ENCODE results near the gene SEMA4B.
A peak's percentile ranks its signal among the peaks of the same experiment; 100 is the strongest.

SEMA4B gene

DNA sequence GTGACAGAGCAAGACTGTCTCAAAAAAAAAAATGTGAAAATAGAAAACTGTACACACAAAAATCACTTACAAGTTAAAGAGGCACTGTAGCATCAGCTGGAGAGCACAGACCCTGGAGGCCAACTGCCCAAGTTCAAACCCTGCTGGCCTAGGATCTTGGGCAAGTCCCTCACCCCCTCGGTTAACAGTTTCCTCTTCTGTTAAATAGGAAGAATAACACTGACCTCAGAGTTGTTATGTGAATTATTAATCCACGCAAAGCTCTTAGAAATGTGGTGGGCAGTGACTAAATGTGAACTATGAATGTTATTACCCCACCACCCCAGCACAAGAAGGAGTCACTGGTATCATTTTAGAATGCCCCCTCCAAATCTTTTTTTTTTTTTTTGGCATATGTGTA is 21.4 kb downstream of the SEMA4B start:
- no peak overlapping the region for H3K27ac Mint-ChIP-seq
- H3K4me3 Mint-ChIP-seq: no peak overlapping the region
- H3K9me3 Mint-ChIP-seq: no peaks in the 10 kb centered on the region
- no peaks in the 10 kb centered on the region for H3K27me3 Mint-ChIP-seq
- H3K4me1 Mint-ChIP-seq (ENCODE audit: low read depth): peaks cover 6% of the 10 kb centered on the region
- H3K36me3 Mint-ChIP-seq (ENCODE audit: low read depth): peaks cover 32% of the 10 kb centered on the region
- DNase-seq: no peak

DNA sequence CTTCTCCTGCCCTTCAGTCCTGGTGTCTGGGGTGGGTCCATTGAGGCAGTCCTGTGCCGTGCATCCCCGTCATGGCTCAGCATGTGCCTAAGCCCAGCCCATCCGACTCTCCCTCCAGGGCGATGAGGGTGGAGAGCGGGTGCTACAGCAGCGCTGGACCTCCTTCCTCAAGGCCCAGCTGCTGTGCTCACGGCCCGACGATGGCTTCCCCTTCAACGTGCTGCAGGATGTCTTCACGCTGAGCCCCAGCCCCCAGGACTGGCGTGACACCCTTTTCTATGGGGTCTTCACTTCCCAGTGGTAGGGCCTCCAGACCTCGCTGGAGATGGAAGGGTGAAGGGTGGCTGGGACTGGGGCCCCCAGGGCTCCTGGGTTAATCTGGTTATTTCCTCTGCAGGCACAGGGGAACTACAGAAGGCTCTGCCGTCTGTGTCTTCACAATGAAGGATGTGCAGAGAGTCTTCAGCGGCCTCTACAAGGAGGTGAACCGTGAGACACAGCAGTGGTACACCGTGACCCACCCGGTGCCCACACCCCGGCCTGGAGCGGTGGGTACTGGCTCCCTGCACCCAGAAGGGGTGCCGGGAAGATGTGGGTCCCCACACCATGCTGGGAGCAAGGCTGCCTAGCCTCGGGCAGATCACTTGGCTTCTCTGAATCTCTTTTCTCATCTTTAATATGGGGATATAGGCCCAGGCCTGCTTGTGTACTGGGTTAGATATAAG is 22.5 kb downstream of the SEMA4B start:
- H3K4me1 Mint-ChIP-seq (ENCODE audit: low read depth): peaks cover 6% of the 10 kb centered on the region
- H3K27me3 Mint-ChIP-seq: no peaks in the 10 kb centered on the region
- H3K27ac Mint-ChIP-seq: no peak overlapping the region
- H3K4me3 Mint-ChIP-seq: no peak overlapping the region
- DNase-seq: no peak
- H3K9me3 Mint-ChIP-seq: no peaks in the 10 kb centered on the region
- H3K36me3 Mint-ChIP-seq (ENCODE audit: low read depth): peaks cover 38% of the 10 kb centered on the region

DNA sequence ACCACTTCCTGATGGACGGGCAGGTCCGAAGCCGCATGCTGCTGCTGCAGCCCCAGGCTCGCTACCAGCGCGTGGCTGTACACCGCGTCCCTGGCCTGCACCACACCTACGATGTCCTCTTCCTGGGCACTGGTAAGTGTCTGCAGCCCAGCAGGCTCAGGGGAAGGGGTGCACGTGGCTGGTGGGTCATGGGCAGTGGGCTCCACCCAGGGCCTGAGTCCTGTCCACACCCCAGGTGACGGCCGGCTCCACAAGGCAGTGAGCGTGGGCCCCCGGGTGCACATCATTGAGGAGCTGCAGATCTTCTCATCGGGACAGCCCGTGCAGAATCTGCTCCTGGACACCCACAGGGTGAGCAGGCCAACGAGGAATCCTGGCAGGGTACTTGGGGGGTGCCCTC is 23.9 kb downstream of the SEMA4B start:
- H3K36me3 Mint-ChIP-seq (ENCODE audit: low read depth): peaks cover 52% of the 10 kb centered on the region
- no peaks in the 10 kb centered on the region for H3K27me3 Mint-ChIP-seq
- peaks cover 11% of the 10 kb centered on the region for H3K4me1 Mint-ChIP-seq (ENCODE audit: low read depth)
- no peaks in the 10 kb centered on the region for H3K9me3 Mint-ChIP-seq
- H3K4me3 Mint-ChIP-seq: no peak overlapping the region
- no peak overlapping the region for H3K27ac Mint-ChIP-seq
- DNase-seq: no peak

GRCh38 chr15:90225504-90226234 is 24.5 kb downstream of the SEMA4B start:
- no peaks in the 10 kb centered on the region for H3K9me3 Mint-ChIP-seq
- no peak overlapping the region for H3K27ac Mint-ChIP-seq
- no peak overlapping the region for H3K4me3 Mint-ChIP-seq
- DNase-seq: no peak
- no peaks in the 10 kb centered on the region for H3K27me3 Mint-ChIP-seq
- H3K36me3 Mint-ChIP-seq (ENCODE audit: low read depth): peaks cover 59% of the 10 kb centered on the region
- H3K4me1 Mint-ChIP-seq (ENCODE audit: low read depth): peaks cover 18% of the 10 kb centered on the region

DNA sequence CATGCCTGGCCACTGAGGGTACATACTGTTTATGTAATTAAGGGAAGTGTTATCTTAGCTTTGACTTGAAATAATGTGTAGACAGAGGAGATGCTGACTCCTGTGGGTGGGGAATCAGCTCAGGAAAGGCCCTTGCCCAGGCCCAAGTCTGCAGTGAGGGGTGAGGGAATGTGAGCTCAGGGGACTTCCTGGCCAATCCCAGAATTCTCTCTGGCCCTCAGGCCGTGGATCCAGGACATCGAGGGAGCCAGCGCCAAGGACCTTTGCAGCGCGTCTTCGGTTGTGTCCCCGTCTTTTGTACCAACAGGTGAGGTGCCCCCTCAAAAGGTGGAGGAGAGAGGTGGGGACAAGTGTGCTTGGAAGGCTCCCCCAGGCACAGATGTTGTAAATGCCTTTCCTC is 26.2 kb downstream of the SEMA4B start:
- Mint-ChIP-seq H3K27ac (peak overlapping the region; percentile 31), H3K36me3 (ENCODE audit: low read depth) (peaks cover 70% of the 10 kb centered on the region), H3K4me3 (no peak overlapping the region), H3K9me3 (no peaks in the 10 kb centered on the region), H3K27me3 (no peaks in the 10 kb centered on the region), H3K4me1 (ENCODE audit: low read depth) (peaks cover 34% of the 10 kb centered on the region)
- DNase-seq: no peak

DNA sequence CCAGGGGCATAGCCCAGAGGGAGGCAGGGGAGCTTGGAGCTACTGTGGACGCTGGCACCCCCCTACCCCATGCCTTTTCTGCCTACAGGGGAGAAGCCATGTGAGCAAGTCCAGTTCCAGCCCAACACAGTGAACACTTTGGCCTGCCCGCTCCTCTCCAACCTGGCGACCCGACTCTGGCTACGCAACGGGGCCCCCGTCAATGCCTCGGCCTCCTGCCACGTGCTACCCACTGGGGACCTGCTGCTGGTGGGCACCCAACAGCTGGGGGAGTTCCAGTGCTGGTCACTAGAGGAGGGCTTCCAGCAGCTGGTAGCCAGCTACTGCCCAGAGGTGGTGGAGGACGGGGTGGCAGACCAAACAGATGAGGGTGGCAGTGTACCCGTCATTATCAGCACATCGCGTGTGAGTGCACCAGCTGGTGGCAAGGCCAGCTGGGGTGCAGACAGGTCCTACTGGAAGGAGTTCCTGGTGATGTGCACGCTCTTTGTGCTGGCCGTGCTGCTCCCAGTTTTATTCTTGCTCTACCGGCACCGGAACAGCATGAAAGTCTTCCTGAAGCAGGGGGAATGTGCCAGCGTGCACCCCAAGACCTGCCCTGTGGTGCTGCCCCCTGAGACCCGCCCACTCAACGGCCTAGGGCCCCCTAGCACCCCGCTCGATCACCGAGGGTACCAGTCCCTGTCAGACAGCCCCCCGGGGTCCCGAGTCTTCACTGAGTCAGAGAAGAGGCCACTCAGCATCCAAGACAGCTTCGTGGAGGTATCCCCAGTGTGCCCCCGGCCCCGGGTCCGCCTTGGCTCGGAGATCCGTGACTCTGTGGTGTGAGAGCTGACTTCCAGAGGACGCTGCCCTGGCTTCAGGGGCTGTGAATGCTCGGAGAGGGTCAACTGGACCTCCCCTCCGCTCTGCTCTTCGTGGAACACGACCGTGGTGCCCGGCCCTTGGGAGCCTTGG is 27.0 kb downstream of the SEMA4B start:
- peaks cover 77% of the 10 kb centered on the region for H3K36me3 Mint-ChIP-seq (ENCODE audit: low read depth)
- H3K27ac Mint-ChIP-seq: peak overlapping the region; percentile 97
- peaks cover 38% of the 10 kb centered on the region for H3K4me1 Mint-ChIP-seq (ENCODE audit: low read depth)
- H3K9me3 Mint-ChIP-seq: no peaks in the 10 kb centered on the region
- no peaks in the 10 kb centered on the region for H3K27me3 Mint-ChIP-seq
- no peak overlapping the region for H3K4me3 Mint-ChIP-seq
- no peak for DNase-seq

DNA sequence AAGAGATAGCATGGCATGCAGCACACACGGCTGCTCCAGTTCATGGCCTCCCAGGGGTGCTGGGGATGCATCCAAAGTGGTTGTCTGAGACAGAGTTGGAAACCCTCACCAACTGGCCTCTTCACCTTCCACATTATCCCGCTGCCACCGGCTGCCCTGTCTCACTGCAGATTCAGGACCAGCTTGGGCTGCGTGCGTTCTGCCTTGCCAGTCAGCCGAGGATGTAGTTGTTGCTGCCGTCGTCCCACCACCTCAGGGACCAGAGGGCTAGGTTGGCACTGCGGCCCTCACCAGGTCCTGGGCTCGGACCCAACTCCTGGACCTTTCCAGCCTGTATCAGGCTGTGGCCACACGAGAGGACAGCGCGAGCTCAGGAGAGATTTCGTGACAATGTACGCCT is 27.8 kb downstream of the SEMA4B start:
- H3K9me3 Mint-ChIP-seq: no peaks in the 10 kb centered on the region
- peak overlapping the region; percentile 97 for H3K27ac Mint-ChIP-seq
- no peak for DNase-seq
- peaks cover 71% of the 10 kb centered on the region for H3K36me3 Mint-ChIP-seq (ENCODE audit: low read depth)
- H3K4me1 Mint-ChIP-seq (ENCODE audit: low read depth): peaks cover 38% of the 10 kb centered on the region
- no peak overlapping the region for H3K4me3 Mint-ChIP-seq
- no peaks in the 10 kb centered on the region for H3K27me3 Mint-ChIP-seq

DNA sequence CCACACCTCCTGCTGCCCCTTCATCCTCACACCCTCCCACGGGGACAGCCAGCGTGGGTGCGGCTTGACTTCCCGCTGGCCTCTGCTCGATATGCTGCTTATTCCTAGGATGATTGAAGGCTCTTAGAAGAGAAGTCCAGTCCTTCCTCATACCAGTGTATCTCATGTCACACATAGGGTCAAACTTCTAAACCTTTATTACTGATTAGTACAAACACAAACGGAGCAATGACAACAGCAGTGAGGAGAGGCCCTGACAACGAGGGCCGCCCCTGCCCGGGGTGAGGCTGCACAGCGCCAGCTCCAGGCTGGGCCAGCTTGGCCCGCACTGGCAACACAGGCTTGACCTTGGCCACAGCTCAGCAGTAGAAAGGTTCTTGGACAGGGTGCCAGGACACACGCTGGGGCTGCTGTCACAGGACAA is 29.0 kb downstream of the SEMA4B start:
- peaks cover 46% of the 10 kb centered on the region for H3K4me1 Mint-ChIP-seq (ENCODE audit: low read depth)
- H3K36me3 Mint-ChIP-seq (ENCODE audit: low read depth): peaks cover 70% of the 10 kb centered on the region
- no peak for DNase-seq
- no peaks in the 10 kb centered on the region for H3K9me3 Mint-ChIP-seq
- H3K4me3 Mint-ChIP-seq: peak overlapping the region; percentile 94
- no peaks in the 10 kb centered on the region for H3K27me3 Mint-ChIP-seq
- peak overlapping the region; percentile 97 for H3K27ac Mint-ChIP-seq

DNA sequence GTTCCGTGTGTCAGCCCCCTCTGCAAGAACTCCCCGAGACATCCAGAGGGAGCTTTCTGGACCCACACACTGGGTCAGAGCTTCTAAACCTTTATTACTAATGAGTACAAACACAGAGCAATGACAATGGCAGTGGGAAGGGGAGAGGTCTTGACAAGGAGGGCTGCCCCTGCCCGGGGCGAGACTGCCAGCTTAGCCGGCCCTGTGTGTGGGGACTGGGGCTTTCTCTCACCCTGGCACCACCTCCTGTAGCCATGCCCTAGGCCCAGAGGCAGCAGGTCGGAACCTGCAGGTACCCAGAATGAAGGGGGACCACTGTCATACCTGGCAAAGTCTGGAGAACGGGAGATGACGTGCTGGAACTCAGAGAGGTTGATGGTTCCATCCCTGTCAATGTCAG is 29.5 kb downstream of the SEMA4B start:
- no peak for DNase-seq
- H3K4me1 Mint-ChIP-seq (ENCODE audit: low read depth): peaks cover 48% of the 10 kb centered on the region
- H3K27me3 Mint-ChIP-seq: no peaks in the 10 kb centered on the region
- peaks cover 69% of the 10 kb centered on the region for H3K36me3 Mint-ChIP-seq (ENCODE audit: low read depth)
- H3K9me3 Mint-ChIP-seq: no peaks in the 10 kb centered on the region
- H3K4me3 Mint-ChIP-seq: peak overlapping the region; percentile 94
- peak overlapping the region; percentile 97 for H3K27ac Mint-ChIP-seq

DNA sequence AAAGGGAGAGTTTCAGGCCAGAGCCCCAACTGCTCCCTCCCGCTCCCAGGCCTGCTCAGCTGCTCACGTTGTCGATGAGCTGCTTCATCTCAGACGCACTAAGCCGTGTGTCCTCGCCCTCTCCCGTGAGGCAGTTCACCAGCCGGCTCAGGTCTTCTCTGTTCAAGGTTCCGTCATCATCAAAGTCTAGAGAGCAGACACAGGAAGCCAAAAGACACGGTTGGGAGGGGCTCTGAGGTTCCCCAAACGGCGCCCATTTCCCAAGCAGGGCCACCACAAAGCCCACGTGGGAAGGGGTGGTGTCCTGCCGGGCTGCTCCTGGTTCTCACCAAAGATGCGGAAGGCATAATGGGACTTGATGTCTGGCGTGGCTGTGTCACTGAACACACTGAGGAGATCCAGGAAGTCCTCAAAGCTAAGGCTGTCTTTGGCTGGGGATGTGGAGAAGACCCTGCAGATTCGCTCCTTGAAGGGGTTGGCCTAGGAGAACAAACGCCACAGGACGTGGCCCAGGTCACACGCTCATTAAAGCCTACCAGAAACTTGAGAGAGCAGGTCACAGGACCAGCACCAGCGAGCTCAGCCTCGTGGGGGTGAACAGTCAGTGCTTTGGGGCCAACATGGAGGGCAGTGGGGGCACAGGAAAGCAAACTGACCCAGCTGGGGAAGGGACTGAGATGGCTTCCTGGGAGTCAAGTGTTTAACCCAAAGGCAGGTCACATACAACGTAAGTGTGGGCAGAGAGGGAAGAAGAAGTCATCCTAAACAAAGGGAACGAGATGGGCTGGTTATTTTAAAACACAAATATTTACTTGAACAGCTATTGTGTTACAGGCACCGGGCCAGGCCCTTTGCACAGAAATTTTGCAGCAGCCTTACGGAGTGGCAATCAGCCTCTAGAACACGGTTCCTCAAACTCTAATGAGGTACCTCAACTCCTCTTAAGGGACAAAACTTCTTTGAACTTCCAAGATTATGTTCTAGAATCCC is 30.2 kb downstream of the SEMA4B start:
- peak; percentile 72 for DNase-seq
- no peaks in the 10 kb centered on the region for H3K9me3 Mint-ChIP-seq
- H3K27ac Mint-ChIP-seq: peak overlapping the region; percentile 97
- peak overlapping the region; percentile 94 for H3K4me3 Mint-ChIP-seq
- no peaks in the 10 kb centered on the region for H3K27me3 Mint-ChIP-seq
- peaks cover 72% of the 10 kb centered on the region for H3K36me3 Mint-ChIP-seq (ENCODE audit: low read depth)
- peaks cover 50% of the 10 kb centered on the region for H3K4me1 Mint-ChIP-seq (ENCODE audit: low read depth)

GRCh38 chr15:90232196-90232595 is 31.1 kb downstream of the SEMA4B start:
- H3K4me3 Mint-ChIP-seq: peak overlapping the region; percentile 94
- DNase-seq: no peak
- no peaks in the 10 kb centered on the region for H3K27me3 Mint-ChIP-seq
- peaks cover 72% of the 10 kb centered on the region for H3K36me3 Mint-ChIP-seq (ENCODE audit: low read depth)
- peaks cover 50% of the 10 kb centered on the region for H3K4me1 Mint-ChIP-seq (ENCODE audit: low read depth)
- peak overlapping the region; percentile 97 for H3K27ac Mint-ChIP-seq
- H3K9me3 Mint-ChIP-seq: no peaks in the 10 kb centered on the region

DNA sequence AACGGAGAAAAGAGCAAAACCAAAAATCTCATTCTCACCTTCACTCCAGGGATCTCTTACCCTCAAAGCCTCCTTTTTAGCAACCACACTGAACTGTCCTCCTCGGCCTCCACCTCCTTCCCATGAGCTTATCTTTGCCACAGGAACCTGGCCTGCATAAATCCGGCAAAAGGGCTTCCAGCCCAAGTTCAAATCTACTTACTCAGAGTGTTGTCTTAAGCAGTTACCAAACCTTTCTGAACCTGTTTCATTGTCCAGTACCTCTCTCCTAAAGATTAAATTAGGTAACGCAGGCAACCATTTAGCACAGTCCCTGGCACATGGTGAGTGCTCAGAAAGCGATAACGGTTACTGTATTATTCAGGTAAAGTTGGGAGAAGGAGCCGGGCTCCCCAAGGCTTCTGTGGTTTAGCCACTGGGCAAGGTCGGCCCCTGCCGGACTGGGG is 31.8 kb downstream of the SEMA4B start:
- peaks cover 75% of the 10 kb centered on the region for H3K36me3 Mint-ChIP-seq (ENCODE audit: low read depth)
- no peak for DNase-seq
- H3K4me3 Mint-ChIP-seq: peak overlapping the region; percentile 94
- no peaks in the 10 kb centered on the region for H3K9me3 Mint-ChIP-seq
- H3K4me1 Mint-ChIP-seq (ENCODE audit: low read depth): peaks cover 50% of the 10 kb centered on the region
- no peaks in the 10 kb centered on the region for H3K27me3 Mint-ChIP-seq
- peak overlapping the region; percentile 97 for H3K27ac Mint-ChIP-seq

DNA sequence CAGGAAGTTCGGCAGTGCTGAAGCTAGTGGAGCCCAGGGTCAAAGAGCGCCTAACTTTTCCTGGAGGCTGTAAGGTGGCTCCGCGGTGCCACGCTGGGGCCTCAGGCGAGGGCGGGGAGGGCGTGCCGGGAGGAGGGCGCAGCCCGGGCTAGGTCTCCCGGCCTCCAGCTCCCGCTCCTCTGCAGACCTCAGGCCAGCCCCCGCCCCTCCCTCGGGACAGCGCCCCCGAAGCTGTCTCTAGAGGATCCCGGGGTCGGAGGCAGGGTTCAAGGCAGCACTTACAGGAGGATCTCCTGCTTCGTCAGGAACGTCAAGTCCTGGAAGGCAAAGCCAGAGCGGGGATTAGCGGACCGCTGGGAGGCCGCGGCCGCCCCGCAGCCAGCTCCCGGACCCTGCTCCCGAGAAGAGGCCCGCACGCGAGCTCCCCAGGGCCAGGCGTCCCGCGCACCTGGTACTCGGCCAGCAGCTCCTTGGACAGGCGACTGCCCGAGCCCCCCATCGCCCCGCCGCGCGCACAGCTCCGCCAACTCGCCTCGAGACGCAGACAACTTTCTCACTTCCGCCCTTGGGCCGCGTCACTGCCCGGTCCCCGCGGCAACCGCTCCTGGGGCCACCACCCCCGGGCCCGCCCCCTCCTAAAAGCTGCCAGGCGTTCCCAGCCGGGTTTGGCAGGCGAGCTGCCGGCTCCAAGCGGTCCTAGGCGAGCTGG is 32.4 kb downstream of the SEMA4B start, which contains the start of gene CIB1:
Gene CIB1, minus strand, starts transcription at position 555 of the 709 bp plus-strand sequence. Its CDS starts 56 bp downstream, at position 499.
- peaks cover 55% of the 10 kb centered on the region for H3K4me1 Mint-ChIP-seq (ENCODE audit: low read depth)
- H3K9me3 Mint-ChIP-seq: no peaks in the 10 kb centered on the region
- peak within 1 kb of the TSS; percentile 94 for H3K4me3 Mint-ChIP-seq
- H3K27ac Mint-ChIP-seq: peak within 1 kb of the TSS; percentile 97
- peak; percentile 97 for DNase-seq
- H3K27me3 Mint-ChIP-seq: no peaks in the 10 kb centered on the region
- peaks cover 76% of the 10 kb centered on the region for H3K36me3 Mint-ChIP-seq (ENCODE audit: low read depth)

Data from activated T-cell treated with anti-CD3 and anti-CD28 coated beads, Interleukin-2, amount 50 U/mL, for 24 hours (primary cell).